GM21529 (cell line): ENCODE results near the gene SUCLG2.

Experiments
- ATAC-seq: cut with Tn5 transposase; IDR thresholded peaks from one replicate; pipeline ENCODE4 v1.9.1; 2021; ENCODE audit not compliant: unreplicated experiment

Gene SUCLG2

DNA sequence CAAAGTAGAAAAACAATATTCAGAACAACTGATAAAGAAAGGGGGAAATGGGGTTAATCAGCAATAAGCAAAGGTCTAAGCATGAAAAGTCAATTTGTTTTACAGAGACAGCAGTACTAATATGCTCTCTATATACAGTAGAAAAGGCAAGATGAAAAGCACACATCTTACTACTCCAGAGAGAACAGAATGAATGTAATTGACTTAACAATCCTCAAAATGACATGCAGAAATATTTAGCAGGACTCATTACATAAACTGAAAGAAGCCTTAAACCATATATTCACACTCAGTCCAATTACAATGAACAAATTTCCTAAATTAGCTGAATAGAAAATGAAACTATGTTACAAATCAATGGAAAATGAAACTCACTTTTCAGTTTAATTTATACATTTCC is 319.8 kb downstream of the SUCLG2 start:
- ATAC-seq: no peak

DNA sequence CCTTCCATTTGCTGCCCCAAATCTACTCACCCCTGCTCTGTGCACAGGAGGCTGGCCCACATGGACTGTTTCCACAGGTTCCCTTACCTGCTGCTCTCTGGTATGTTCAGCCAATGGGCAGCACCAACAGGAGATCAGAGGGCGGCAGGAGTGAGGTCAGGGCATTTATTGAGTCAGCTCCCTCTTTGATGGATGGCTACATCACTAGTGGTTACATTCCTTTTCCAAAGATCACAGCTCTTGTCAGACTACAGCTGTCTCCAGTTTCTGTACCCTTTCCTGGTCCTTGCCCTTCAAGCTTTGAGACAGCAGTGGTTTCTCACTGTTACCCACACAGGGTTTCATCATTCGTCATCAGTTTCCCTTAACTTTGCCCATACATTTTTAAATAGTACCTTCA is 325.1 kb downstream of the SUCLG2 start:
- no peak for ATAC-seq

DNA sequence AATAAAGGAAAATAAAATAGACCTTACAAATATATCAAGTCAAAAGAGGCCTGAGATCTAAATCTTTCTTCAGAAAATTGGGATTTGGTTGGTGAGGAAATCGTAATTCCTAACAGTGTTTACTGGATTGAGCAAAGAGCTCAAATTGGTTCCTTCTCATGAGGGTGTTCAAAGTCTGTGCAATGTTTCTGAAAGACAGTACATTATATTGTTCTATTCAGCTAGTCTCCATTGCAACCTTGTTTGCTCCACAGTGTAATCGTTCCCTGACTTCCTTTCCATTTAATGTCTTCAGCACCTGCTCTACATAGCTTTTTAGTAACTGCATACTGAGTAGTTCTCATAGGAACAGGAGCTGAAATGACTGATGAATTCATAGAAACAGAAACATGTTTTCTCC is 326.8 kb downstream of the SUCLG2 start:
- no peak for ATAC-seq

DNA sequence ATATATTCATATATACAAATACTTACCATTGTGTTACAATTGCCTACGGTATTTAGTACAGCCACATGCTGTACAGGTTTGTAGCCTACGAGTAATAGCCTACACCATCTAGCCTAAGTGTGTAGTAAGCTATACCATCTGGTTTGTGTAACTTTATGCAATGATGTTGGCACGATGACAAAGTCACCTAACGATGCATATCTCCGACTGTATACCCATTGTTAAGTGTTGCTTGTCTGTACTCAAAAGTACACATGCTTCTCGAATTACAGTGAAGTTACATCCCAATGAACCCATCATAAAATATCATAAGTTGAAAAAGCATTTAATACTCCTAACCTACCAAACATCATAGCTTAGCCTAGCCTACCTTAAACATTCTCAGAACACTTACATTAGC is 329.2 kb downstream of the SUCLG2 start:
- ATAC-seq: no peak
